Neural progenitor cell (in vitro differentiated cells): ENCODE results near the gene IL36G. TPM values are rescaled to one million over a fixed set of nuclear protein-coding genes. Genes with fewer than 3 reads are reported as not detected.

Source experiments
- DNase-seq: peaks from one replicate; pipeline ENCODE4 v3.0.0-alpha.2; 2016; ENCODE audit warnings: low spot score
- H2AFZ ChIP-seq: fragments of 200-600 bp; sonication (generic); replicated peaks from 2 replicates; pipeline ENCODE4 v1.6.1; 2016; ENCODE audit warnings: antibody characterized with exemption
- H3F3A ChIP-seq: fragments of 200-600 bp; sonication (generic); 2 replicates; pipeline ENCODE4 v1.6.1; 2016; ENCODE audit warnings: antibody characterized with exemption, low read depth
- H3K27ac ChIP-seq: fragments of 200-600 bp; sonication (generic); 2 replicates; pipeline ENCODE4 v1.5.1; 2016; ENCODE audit warnings: mild to moderate bottlenecking
- H3K27me3 ChIP-seq: fragments of 200-600 bp; sonication (generic); 2 replicates; pipeline ENCODE4 v1.6.1; 2016; ENCODE audit warnings: mild to moderate bottlenecking, moderate library complexity
- H3K36me3 ChIP-seq: fragments of 200-600 bp; sonication (generic); 2 replicates; pipeline ENCODE4 v1.5.1; 2016
- H3K4me1 ChIP-seq: fragments of 200-600 bp; sonication (generic); 2 replicates; pipeline ENCODE4 v1.6.1; 2016; ENCODE audit warnings: mixed run types
- H3K4me2 ChIP-seq: fragments of 200-600 bp; sonication (generic); 2 replicates; pipeline ENCODE4 v1.6.1; 2016
- H3K4me3 ChIP-seq: fragments of 200-600 bp; sonication (generic); 2 replicates; pipeline ENCODE4 v1.5.1; 2016
- H3K79me2 ChIP-seq: fragments of 200-600 bp; sonication (generic); 2 replicates; pipeline ENCODE4 v1.6.1; 2016; ENCODE audit warnings: low read depth
- H3K9ac ChIP-seq: fragments of 200-600 bp; sonication (generic); 2 replicates; pipeline ENCODE4 v1.6.1; 2016
- H3K9me3 ChIP-seq: fragments of 200-600 bp; sonication (generic); 2 replicates; pipeline ENCODE4 v1.5.1; 2016; ENCODE audit warnings: low read depth
- H4K20me1 ChIP-seq: fragments of 200-600 bp; sonication (generic); 2 replicates; pipeline ENCODE4 v1.6.1; 2016; ENCODE audit warnings: low read depth
- H3K27ac Mint-ChIP-seq: 3 replicates; pipeline ENCODE4 v1.8.0; 2021; ENCODE audit warnings: mixed read lengths
- H3K27me3 Mint-ChIP-seq: 2 replicates; pipeline ENCODE4 v1.8.0; 2022; ENCODE audit warnings: low read depth, mild to moderate bottlenecking, inconsistent platforms, moderate library complexity, mixed read lengths; ENCODE audit not compliant: insufficient read depth
- H3K36me3 Mint-ChIP-seq: 3 replicates; pipeline ENCODE4 v1.8.0; 2021; ENCODE audit warnings: mixed read lengths
- H3K4me1 Mint-ChIP-seq: 3 replicates; pipeline ENCODE4 v1.8.0; 2021; ENCODE audit warnings: mixed read lengths
- H3K4me3 Mint-ChIP-seq: 3 replicates; pipeline ENCODE4 v1.8.0; 2021; ENCODE audit warnings: mild to moderate bottlenecking, moderate library complexity, mixed read lengths
- H3K9me3 Mint-ChIP-seq: 3 replicates; pipeline ENCODE4 v1.8.0; 2020; ENCODE audit warnings: mixed read lengths
- CTCF ChIP-seq: fragments of 200-600 bp; sonication (generic); IDR thresholded peaks from 2 replicates; pipeline ENCODE4 v1.5.1; 2017; ENCODE audit warnings: antibody characterized with exemption, mild to moderate bottlenecking
- EZH2 ChIP-seq: fragments of 200-600 bp; sonication (generic); IDR thresholded peaks from 2 replicates; pipeline ENCODE4 v1.6.1; 2017; ENCODE audit warnings: antibody characterized with exemption, mild to moderate bottlenecking, moderate library complexity
- EZH2phosphoT487 ChIP-seq: fragments of 200-600 bp; sonication (generic); IDR thresholded peaks from 2 replicates; pipeline ENCODE4 v1.6.1; 2017; ENCODE audit warnings: antibody characterized with exemption
- small RNA-seq: library from RNA; depleted of rRNA; stranded (forward); fragments of <200 nt; gene quantifications from one replicate; pipeline ENCODE3, GENCODE V24; 2015
- total RNA-seq: library from RNA; depleted of rRNA; stranded (reverse); fragments of >200 nt; gene quantifications from 2 replicates; pipeline ENCODE4 v1.2.3, GENCODE V29; 2015; ENCODE audit warnings: low replicate concordance

IL36G gene
- total RNA-seq, 1 donor from 2014 or later = 1.3 TPM

- Histone ChIP-seq H2AFZ (peak overlapping the region; percentile 79), H3K9me3 (no peaks in the 10 kb centered on the region), H3K4me2 (no peak overlapping the region), H3F3A (no peaks in the 10 kb centered on the region), H3K27ac (no peak overlapping the region), H4K20me1 (no peaks in the 10 kb centered on the region), H3K9ac (no peak overlapping the region), H3K79me2 (no peaks in the 10 kb centered on the region), H3K4me3 (no peak overlapping the region), H3K4me1 (no peaks in the 10 kb centered on the region), H3K27me3 (peaks cover 38% of the 10 kb centered on the region), H3K36me3 (no peaks in the 10 kb centered on the region)
- TF ChIP-seq EZH2 (no peak), EZH2phosphoT487 (no peak), CTCF (no peak)
- no peaks in the 10 kb centered on the region for H3K9me3 Mint-ChIP-seq
- no peaks in the 10 kb centered on the region for H3K36me3 Mint-ChIP-seq
- H3K4me3 Mint-ChIP-seq = no peak overlapping the region
- no peaks in the 10 kb centered on the region for H3K4me1 Mint-ChIP-seq
- H3K27me3 Mint-ChIP-seq = peaks cover 7% of the 10 kb centered on the region
- no peak overlapping the region for H3K27ac Mint-ChIP-seq
- DNase-seq = no peak
Observed at GRCh38 chr2:113028112-113028511, 50.3 kb downstream of the IL36G start.

GRCh38 chr2:113032737-113033136, 54.9 kb downstream of the IL36G start:
- Histone ChIP-seq H3K36me3 (no peaks in the 10 kb centered on the region), H3F3A (no peaks in the 10 kb centered on the region), H3K27me3 (peaks cover 12% of the 10 kb centered on the region), H3K79me2 (no peaks in the 10 kb centered on the region), H3K4me1 (no peaks in the 10 kb centered on the region), H3K4me2 (no peak overlapping the region), H3K27ac (no peak overlapping the region), H3K4me3 (no peak overlapping the region), H3K9ac (no peak overlapping the region), H3K9me3 (no peaks in the 10 kb centered on the region), H4K20me1 (no peaks in the 10 kb centered on the region), H2AFZ (no peak overlapping the region)
- no peak for DNase-seq
- no peaks in the 10 kb centered on the region for H3K4me1 Mint-ChIP-seq
- no peaks in the 10 kb centered on the region for H3K36me3 Mint-ChIP-seq
- H3K27ac Mint-ChIP-seq = no peak overlapping the region
- TF ChIP-seq EZH2 = no peak
- no peaks in the 10 kb centered on the region for H3K9me3 Mint-ChIP-seq
- H3K27me3 Mint-ChIP-seq = peaks cover 2% of the 10 kb centered on the region
- no peak overlapping the region for H3K4me3 Mint-ChIP-seq

- TF ChIP-seq EZH2phosphoT487 (no peak), CTCF (no peak), EZH2 (no peak)
- H4K20me1 ChIP-seq = no peaks in the 10 kb centered on the region
- H3K9ac ChIP-seq = no peak overlapping the region
- Mint-ChIP-seq H3K27me3 (peaks cover 2% of the 10 kb centered on the region), H3K27ac (no peak overlapping the region), H3K36me3 (no peaks in the 10 kb centered on the region), H3K4me3 (no peak overlapping the region), H3K4me1 (no peaks in the 10 kb centered on the region), H3K9me3 (no peaks in the 10 kb centered on the region)
- DNase-seq = no peak
- no peaks in the 10 kb centered on the region for H3K9me3 ChIP-seq
- H3K4me3 ChIP-seq = no peak overlapping the region
- no peaks in the 10 kb centered on the region for H3K36me3 ChIP-seq
- H3F3A ChIP-seq = no peaks in the 10 kb centered on the region
- no peak overlapping the region for H2AFZ ChIP-seq
- H3K4me2 ChIP-seq = no peak overlapping the region
- no peaks in the 10 kb centered on the region for H3K4me1 ChIP-seq
- peaks cover under 1% of the 10 kb centered on the region for H3K27me3 ChIP-seq
- no peaks in the 10 kb centered on the region for H3K79me2 ChIP-seq
- H3K27ac ChIP-seq = no peak overlapping the region
Observed at GRCh38 chr2:113034016-113034415, 56.2 kb downstream of the IL36G start.

Small RNA genes within 50 kb of the gene (small RNA-seq; reads per million reads assigned to genes)
- gene HMGN2P23 = not detected

Other genes starting within 250 kb of the IL36G start
- 28.2 and 53.7 TPM in 2 replicates for gene CKAP2L, start 213.4 kb upstream of the IL36G start, total RNA-seq
- 1.3 and 3.2 TPM in 2 replicates for gene IL1A, start 193.5 kb upstream of the IL36G start, total RNA-seq
- gene IL1B, start 141.2 kb upstream of the IL36G start, total RNA-seq = not detected in 2 replicates
- gene IL37, start 66.8 kb upstream of the IL36G start, total RNA-seq = 0.93 TPM in 1 of 2 replicates, not detected in the other
- not detected in 2 replicates for gene IL36A, start 27.5 kb downstream of the IL36G start, total RNA-seq
- gene IL36B, start 74.9 kb downstream of the IL36G start, total RNA-seq = not detected in 2 replicates
- not detected in 2 replicates for gene IL36RN, start 81.2 kb downstream of the IL36G start, total RNA-seq
- gene IL1F10, start 90.0 kb downstream of the IL36G start, total RNA-seq = not detected in 2 replicates
- gene IL1RN, start 149.6 kb downstream of the IL36G start, total RNA-seq = not detected in 2 replicates
- gene PSD4, start 196.0 kb downstream of the IL36G start, total RNA-seq = 0.02 and 0.87 TPM in 2 replicates